OCI-LY1 (cell line): ENCODE results near the gene TCIRG1.

Source experiments
- H2AFZ ChIP-seq: fragments of 200-600 bp; sonication (generic), shearing (Covaris generic); 2 replicates; pipeline ENCODE4 v1.6.0; 2014; ENCODE audit warnings: antibody characterized with exemption, mild to moderate bottlenecking, low read length
- H3F3A ChIP-seq: fragments of 200-600 bp; sonication (generic), shearing (Covaris generic); 2 replicates; pipeline ENCODE4 v1.6.0; 2014; ENCODE audit warnings: mild to moderate bottlenecking, antibody characterized with exemption, low read length, moderate library complexity; ENCODE audit not compliant: insufficient read depth
- H3K27ac ChIP-seq: fragments of 200-600 bp; sonication (generic); 2 replicates; pipeline ENCODE4 v1.5.1; 2014; ENCODE audit warnings: low read length, mixed run types, mild to moderate bottlenecking, low read depth; ENCODE audit not compliant: poor library complexity, severe bottlenecking
- H3K27me3 ChIP-seq: fragments of 200-600 bp; sonication (generic); 2 replicates; pipeline ENCODE4 v1.6.0; 2014; ENCODE audit warnings: antibody characterized with exemption, mild to moderate bottlenecking, low read length, moderate library complexity; ENCODE audit not compliant: insufficient read depth
- H3K36me3 ChIP-seq: fragments of 200-600 bp; sonication (generic); 2 replicates; pipeline ENCODE4 v1.6.1; 2014; ENCODE audit warnings: mild to moderate bottlenecking, antibody characterized with exemption, low read length, moderate library complexity, mixed read lengths; ENCODE audit not compliant: insufficient read depth
- H3K4me1 ChIP-seq: fragments of 200-600 bp; sonication (generic); 2 replicates; pipeline ENCODE4 v1.5.1; 2014; ENCODE audit warnings: mild to moderate bottlenecking, low read length, moderate library complexity; ENCODE audit not compliant: insufficient read depth, severe bottlenecking
- H3K4me2 ChIP-seq: fragments of 200-600 bp; sonication (generic), shearing (Covaris generic); 2 replicates; pipeline ENCODE4 v1.6.1; 2014; ENCODE audit warnings: low read length
- H3K4me3 ChIP-seq: fragments of 200-600 bp; sonication (generic); 2 replicates; pipeline ENCODE4 v1.5.1; 2014; ENCODE audit warnings: low read length, low read depth, mild to moderate bottlenecking, mixed read lengths; ENCODE audit not compliant: poor library complexity, severe bottlenecking
- H3K79me2 ChIP-seq: fragments of 200-600 bp; shearing (Covaris generic); 2 replicates; pipeline ENCODE4 v1.6.1; 2016; ENCODE audit warnings: mixed run types, low read length, mixed read lengths; ENCODE audit not compliant: insufficient read depth
- H3K9ac ChIP-seq: fragments of 200-600 bp; sonication (generic), shearing (Covaris generic); 2 replicates; pipeline ENCODE4 v1.6.1; 2014; ENCODE audit warnings: mild to moderate bottlenecking, low read length, mixed read lengths
- H3K9me2 ChIP-seq: fragments of 200-600 bp; sonication (generic), shearing (Covaris generic); 2 replicates; pipeline ENCODE4 v1.6.1; 2014; ENCODE audit warnings: low read depth, mild to moderate bottlenecking, low read length, mixed read lengths
- H3K9me3 ChIP-seq: fragments of 200-600 bp; shearing (Covaris generic); 2 replicates; pipeline ENCODE4 v1.6.1; 2014; ENCODE audit warnings: low read length, mixed read lengths
- H4K20me1 ChIP-seq: fragments of 200-600 bp; sonication (generic), shearing (Covaris generic); 2 replicates; pipeline ENCODE4 v1.6.0; 2016; ENCODE audit warnings: mild to moderate bottlenecking, low read length; ENCODE audit not compliant: insufficient read depth
- CTCF ChIP-seq: fragments of 200-600 bp; sonication (generic), shearing (Covaris generic); IDR thresholded peaks from 2 replicates; pipeline ENCODE4 v1.5.1; 2017; ENCODE audit warnings: mild to moderate bottlenecking, antibody characterized with exemption, low read length, moderate library complexity, mixed read lengths
- EZH2 ChIP-seq: fragments of 200-600 bp; sonication (generic), shearing (Covaris generic); IDR thresholded peaks from 2 replicates; pipeline ENCODE4 v1.8.0; 2017; ENCODE audit warnings: borderline replicate concordance, mixed run types, mild to moderate bottlenecking, antibody characterized with exemption, low read length, moderate library complexity, mixed read lengths

Gene TCIRG1

GRCh38 chr11:68049509-68050370 lies 10.9 kb downstream of the TCIRG1 start:
- H4K20me1 ChIP-seq: no peaks in the 10 kb centered on the region
- H3K9me2 ChIP-seq: no peaks in the 10 kb centered on the region
- no peaks in the 10 kb centered on the region for H3K79me2 ChIP-seq
- H3K9me3 ChIP-seq: no peaks in the 10 kb centered on the region
- H3K4me3 ChIP-seq: no peak overlapping the region
- no peak overlapping the region for H3K4me2 ChIP-seq
- H3K4me1 ChIP-seq: no peaks in the 10 kb centered on the region
- TF ChIP-seq EZH2: no peak
- TF ChIP-seq CTCF: no peak
- H3K9ac ChIP-seq: no peak overlapping the region
- H3K27ac ChIP-seq: no peak overlapping the region
- no peaks in the 10 kb centered on the region for H3F3A ChIP-seq
- no peaks in the 10 kb centered on the region for H3K27me3 ChIP-seq
- no peak overlapping the region for H2AFZ ChIP-seq
- peaks cover 74% of the 10 kb centered on the region for H3K36me3 ChIP-seq

- no peak overlapping the region for H3K4me2 ChIP-seq
- H3K79me2 ChIP-seq: no peaks in the 10 kb centered on the region
- no peaks in the 10 kb centered on the region for H3F3A ChIP-seq
- no peak overlapping the region for H3K9ac ChIP-seq
- H3K4me3 ChIP-seq: no peak overlapping the region
- H4K20me1 ChIP-seq: no peaks in the 10 kb centered on the region
- H3K9me3 ChIP-seq: no peaks in the 10 kb centered on the region
- no peak overlapping the region for H2AFZ ChIP-seq
- TF ChIP-seq EZH2 (no peak), CTCF (no peak)
- no peak overlapping the region for H3K27ac ChIP-seq
- peaks cover 68% of the 10 kb centered on the region for H3K36me3 ChIP-seq
- H3K9me2 ChIP-seq: no peaks in the 10 kb centered on the region
- no peaks in the 10 kb centered on the region for H3K27me3 ChIP-seq
- H3K4me1 ChIP-seq: no peaks in the 10 kb centered on the region
Measured at GRCh38 chr11:68050371-68050841, 11.6 kb downstream of the TCIRG1 start.

- no peak overlapping the region for H3K27ac ChIP-seq
- no peaks in the 10 kb centered on the region for H3K4me1 ChIP-seq
- H3K79me2 ChIP-seq: no peaks in the 10 kb centered on the region
- no peaks in the 10 kb centered on the region for H3K9me3 ChIP-seq
- H3K9me2 ChIP-seq: no peaks in the 10 kb centered on the region
- H3K36me3 ChIP-seq: peaks cover 61% of the 10 kb centered on the region
- H3K4me2 ChIP-seq: no peak overlapping the region
- TF ChIP-seq CTCF: no peak
- no peak for TF ChIP-seq EZH2
- no peak overlapping the region for H3K9ac ChIP-seq
- no peaks in the 10 kb centered on the region for H3K27me3 ChIP-seq
- H4K20me1 ChIP-seq: no peaks in the 10 kb centered on the region
- no peaks in the 10 kb centered on the region for H3F3A ChIP-seq
- no peak overlapping the region for H3K4me3 ChIP-seq
- no peak overlapping the region for H2AFZ ChIP-seq
Measured at GRCh38 chr11:68051191-68052136, 12.6 kb downstream of the TCIRG1 start.
